ENCODE measurements around the gene PRSS1.

The PRSS1 gene

GRCh38 chr7:142784716-142785115 lies 35.4 kb downstream of the PRSS1 start:
- DNase-seq (ENCODE audit: low spot score) (no peak), ATAC-seq (ENCODE audit: low read depth) (no peak)
- no peaks in the 10 kb centered on the region for H3K4me1 ChIP-seq (ENCODE audit: insufficient read depth, poor library complexity, severe bottlenecking)
- TF ChIP-seq, protein P1, sequence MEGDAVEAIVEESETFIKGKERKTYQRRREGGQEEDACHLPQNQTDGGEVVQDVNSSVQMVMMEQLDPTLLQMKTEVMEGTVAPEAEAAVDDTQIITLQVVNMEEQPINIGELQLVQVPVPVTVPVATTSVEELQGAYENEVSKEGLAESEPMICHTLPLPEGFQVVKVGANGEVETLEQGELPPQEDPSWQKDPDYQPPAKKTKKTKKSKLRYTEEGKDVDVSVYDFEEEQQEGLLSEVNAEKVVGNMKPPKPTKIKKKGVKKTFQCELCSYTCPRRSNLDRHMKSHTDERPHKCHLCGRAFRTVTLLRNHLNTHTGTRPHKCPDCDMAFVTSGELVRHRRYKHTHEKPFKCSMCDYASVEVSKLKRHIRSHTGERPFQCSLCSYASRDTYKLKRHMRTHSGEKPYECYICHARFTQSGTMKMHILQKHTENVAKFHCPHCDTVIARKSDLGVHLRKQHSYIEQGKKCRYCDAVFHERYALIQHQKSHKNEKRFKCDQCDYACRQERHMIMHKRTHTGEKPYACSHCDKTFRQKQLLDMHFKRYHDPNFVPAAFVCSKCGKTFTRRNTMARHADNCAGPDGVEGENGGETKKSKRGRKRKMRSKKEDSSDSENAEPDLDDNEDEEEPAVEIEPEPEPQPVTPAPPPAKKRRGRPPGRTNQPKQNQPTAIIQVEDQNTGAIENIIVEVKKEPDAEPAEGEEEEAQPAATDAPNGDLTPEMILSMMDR (IDR thresholded peaks at IDR 0.05; ENCODE audit: poor library complexity, severe bottlenecking), result no peak
- H3K36me3 ChIP-seq (ENCODE audit: low read depth), result no peaks in the 10 kb centered on the region
- no peak overlapping the region for H3K4me3 ChIP-seq (ENCODE audit: severe bottlenecking)
- H3K27ac ChIP-seq (ENCODE audit: poor library complexity, severe bottlenecking), result no peak overlapping the region
- no peaks in the 10 kb centered on the region for H3K27me3 ChIP-seq (ENCODE audit: insufficient read depth, poor library complexity, severe bottlenecking)
- H3K9me3 ChIP-seq (ENCODE audit: severe bottlenecking), result no peaks in the 10 kb centered on the region

DNA sequence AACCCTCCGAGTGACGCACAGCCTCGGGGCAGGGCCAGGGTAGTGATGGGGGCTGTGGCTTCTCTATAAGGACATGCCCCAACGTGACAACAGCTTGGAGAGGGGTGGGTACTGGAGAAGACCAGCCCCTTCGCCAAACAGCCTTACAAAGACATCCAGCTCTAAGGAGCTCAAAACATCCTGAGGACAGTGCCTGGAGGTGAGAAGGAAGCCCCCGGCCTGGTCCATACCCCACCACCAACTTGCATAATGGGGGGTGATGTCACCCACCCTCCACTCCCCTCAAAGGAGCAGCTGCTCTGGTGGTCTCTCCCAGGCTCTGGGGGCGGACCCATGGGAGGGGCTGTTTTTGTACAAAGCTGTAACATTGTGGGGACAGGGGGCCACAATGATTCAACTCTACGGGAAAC lies 36.6 kb downstream of the PRSS1 start:
- ATAC-seq (ENCODE audit: low read depth), result no peak
- TF ChIP-seq, protein P1 (IDR thresholded peaks at IDR 0.05; ENCODE audit: poor library complexity, severe bottlenecking), result no peak
- DNase-seq (ENCODE audit: low spot score), result no peak
- Histone ChIP-seq H3K27me3 (ENCODE audit: insufficient read depth, poor library complexity, severe bottlenecking) (no peaks in the 10 kb centered on the region), H3K36me3 (ENCODE audit: low read depth) (no peaks in the 10 kb centered on the region), H3K9me3 (ENCODE audit: severe bottlenecking) (no peaks in the 10 kb centered on the region), H3K27ac (ENCODE audit: poor library complexity, severe bottlenecking) (no peak overlapping the region), H3K4me1 (ENCODE audit: insufficient read depth, poor library complexity, severe bottlenecking) (no peaks in the 10 kb centered on the region), H3K4me3 (ENCODE audit: severe bottlenecking) (no peak overlapping the region)

GRCh38 chr7:142787034-142787768 lies 37.9 kb downstream of the PRSS1 start:
- Histone ChIP-seq H3K36me3 (ENCODE audit: low read depth) (no peaks in the 10 kb centered on the region), H3K4me3 (ENCODE audit: severe bottlenecking) (no peak overlapping the region), H3K9me3 (ENCODE audit: severe bottlenecking) (no peaks in the 10 kb centered on the region), H3K27ac (ENCODE audit: poor library complexity, severe bottlenecking) (no peak overlapping the region), H3K27me3 (ENCODE audit: insufficient read depth, poor library complexity, severe bottlenecking) (no peaks in the 10 kb centered on the region), H3K4me1 (ENCODE audit: insufficient read depth, poor library complexity, severe bottlenecking) (no peaks in the 10 kb centered on the region)
- TF ChIP-seq, protein P1 (IDR thresholded peaks at IDR 0.05; ENCODE audit: poor library complexity, severe bottlenecking), result no peak
- no peak for DNase-seq (ENCODE audit: low spot score)
- no peak for ATAC-seq (ENCODE audit: low read depth)

DNA sequence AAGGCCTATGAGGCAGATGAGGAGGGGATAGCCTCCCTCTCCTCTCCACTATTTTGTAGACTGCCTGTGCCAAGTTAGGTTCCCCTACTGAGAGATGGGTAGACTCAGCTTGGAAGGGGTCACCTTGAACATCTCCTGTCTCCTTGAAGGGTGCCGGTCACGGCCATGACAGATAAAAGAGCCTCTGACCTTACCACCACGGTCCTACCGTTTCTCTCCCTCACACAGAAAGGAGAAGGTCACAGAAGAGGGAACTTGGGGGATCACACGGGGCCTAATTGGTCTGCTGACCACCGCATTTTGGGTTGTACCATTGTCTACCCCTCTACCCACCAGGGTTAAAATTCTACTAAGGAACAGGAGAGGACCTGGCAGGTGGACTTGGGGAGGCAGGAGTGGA lies 38.5 kb downstream of the PRSS1 start:
- DNase-seq (ENCODE audit: low spot score), result no peak
- Histone ChIP-seq H3K27ac (ENCODE audit: poor library complexity, severe bottlenecking) (no peak overlapping the region), H3K4me3 (ENCODE audit: severe bottlenecking) (no peak overlapping the region)

More for the DNA sequence above, 38.5 kb downstream of the PRSS1 start:
- no peak for ATAC-seq (ENCODE audit: low read depth)
- Histone ChIP-seq H3K9me3 (ENCODE audit: severe bottlenecking) (no peaks in the 10 kb centered on the region), H3K27me3 (ENCODE audit: insufficient read depth, poor library complexity, severe bottlenecking) (no peaks in the 10 kb centered on the region), H3K36me3 (ENCODE audit: low read depth) (no peaks in the 10 kb centered on the region), H3K4me1 (ENCODE audit: insufficient read depth, poor library complexity, severe bottlenecking) (no peaks in the 10 kb centered on the region)
- TF ChIP-seq, protein P1 (IDR thresholded peaks at IDR 0.05; ENCODE audit: poor library complexity, severe bottlenecking), result no peak

Data from RWPE2 (cell line).